Activated CD4-positive, alpha-beta T cell treated with anti-CD3 and anti-CD28 coated beads, Interleukin-2, amount 50 U/mL, for 16 hours (primary cell): ENCODE data around the gene NRN1L.
"Not testable (repeated sequence)": the region's sequence is repeated elsewhere in the genome, so short reads cannot be mapped to it uniquely, and the experiment has no call there.

Experiments used
- DNase-seq: peaks from one replicate; pipeline ENCODE4 v3.0.0-alpha.2; 2020

NRN1L gene

GRCh38 chr16:67883872-67884261 is 818 bp upstream of the NRN1L start:
- peak; percentile 64 for DNase-seq

- DNase-seq: no peak
Observed at GRCh38 chr16:67885545-67885944, 860 bp downstream of the NRN1L start.

GRCh38 chr16:67885976-67886375 is 1.3 kb downstream of the NRN1L start:
- DNase-seq: no peak

- no peak for DNase-seq
Observed at GRCh38 chr16:67886387-67886786, 1.7 kb downstream of the NRN1L start.

- no peak for DNase-seq
Observed at GRCh38 chr16:67888331-67888730, 3.6 kb downstream of the NRN1L start.

- DNase-seq: no peak
Observed at GRCh38 chr16:67892375-67892774, 7.7 kb downstream of the NRN1L start.

- DNase-seq: peak; percentile 98
Observed at GRCh38 chr16:67892899-67893742, 8.4 kb downstream of the NRN1L start, which contains the start of gene PSKH1. Gene PSKH1 (plus strand): TSS chr16:67893254. CDS start chr16:67908750, 15,496 bp downstream.

GRCh38 chr16:67893743-67894399 is 9.2 kb downstream of the NRN1L start:
- DNase-seq: peak; percentile 14

GRCh38 chr16:67897231-67897630 is 12.5 kb downstream of the NRN1L start:
- no peak for DNase-seq

- DNase-seq: no peak
Observed at GRCh38 chr16:67901734-67902133, 17.0 kb downstream of the NRN1L start.

- DNase-seq: no peak
Observed at GRCh38 chr16:67902831-67903230, 18.1 kb downstream of the NRN1L start.

- DNase-seq: no peak
Observed at GRCh38 chr16:67907397-67908180, 22.9 kb downstream of the NRN1L start.

- no peak for DNase-seq
Observed at GRCh38 chr16:67909056-67909742, 24.5 kb downstream of the NRN1L start.

- peak; percentile 41 for DNase-seq
Observed at GRCh38 chr16:67910158-67910557, 25.5 kb downstream of the NRN1L start.

GRCh38 chr16:67914758-67915495 is 30.2 kb downstream of the NRN1L start:
- no peak for DNase-seq

GRCh38 chr16:67915496-67915769 is 30.7 kb downstream of the NRN1L start:
- DNase-seq: not testable (repeated sequence)

GRCh38 chr16:67915831-67916723 is 31.4 kb downstream of the NRN1L start:
- no peak for DNase-seq

- no peak for DNase-seq
Observed at GRCh38 chr16:67917140-67917851, 32.6 kb downstream of the NRN1L start.

GRCh38 chr16:67917852-67918236 is 33.2 kb downstream of the NRN1L start:
- DNase-seq: peak; percentile 86

GRCh38 chr16:67919622-67920221 is 35.0 kb downstream of the NRN1L start:
- DNase-seq: no peak
